ENCODE measurements around the gene MILR1. TPM values are rescaled to one million over a fixed set of nuclear protein-coding genes. Genes with fewer than 3 reads are reported as not detected.
A peak's percentile ranks its signal among the peaks of the same experiment; 100 is the strongest.

The MILR1 gene
- total and polyA plus RNA-seq, 7 experiments from 2014 or later = 1.1 to 17.9 (median 1.6) TPM; not detected in 2

DNA sequence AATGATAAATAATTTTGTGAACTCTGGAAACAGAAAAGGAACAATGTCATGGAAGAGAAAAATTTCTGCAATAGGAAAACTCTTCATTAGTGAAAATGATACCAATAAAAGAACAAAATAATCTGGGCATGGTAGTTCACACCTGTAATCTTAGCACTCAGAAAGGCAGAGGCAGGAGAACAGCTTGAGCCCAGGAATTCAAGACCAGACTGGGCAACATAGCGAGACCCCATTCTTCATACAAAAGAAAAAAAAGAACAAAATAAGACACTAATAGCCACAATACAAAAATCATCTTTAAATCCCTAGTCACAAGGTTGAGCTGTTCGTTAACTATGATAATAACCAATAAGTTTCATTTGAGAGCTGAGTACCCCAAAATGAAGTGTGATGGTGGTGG lies 39.4 kb downstream of the MILR1 start:
- CTCF ChIA-PET = interaction anchor here (5.7 kb wide), 1 partner anchor 68 kb away, joined by 131 read pairs; no protein-coding TSS in a partner anchor

DNA sequence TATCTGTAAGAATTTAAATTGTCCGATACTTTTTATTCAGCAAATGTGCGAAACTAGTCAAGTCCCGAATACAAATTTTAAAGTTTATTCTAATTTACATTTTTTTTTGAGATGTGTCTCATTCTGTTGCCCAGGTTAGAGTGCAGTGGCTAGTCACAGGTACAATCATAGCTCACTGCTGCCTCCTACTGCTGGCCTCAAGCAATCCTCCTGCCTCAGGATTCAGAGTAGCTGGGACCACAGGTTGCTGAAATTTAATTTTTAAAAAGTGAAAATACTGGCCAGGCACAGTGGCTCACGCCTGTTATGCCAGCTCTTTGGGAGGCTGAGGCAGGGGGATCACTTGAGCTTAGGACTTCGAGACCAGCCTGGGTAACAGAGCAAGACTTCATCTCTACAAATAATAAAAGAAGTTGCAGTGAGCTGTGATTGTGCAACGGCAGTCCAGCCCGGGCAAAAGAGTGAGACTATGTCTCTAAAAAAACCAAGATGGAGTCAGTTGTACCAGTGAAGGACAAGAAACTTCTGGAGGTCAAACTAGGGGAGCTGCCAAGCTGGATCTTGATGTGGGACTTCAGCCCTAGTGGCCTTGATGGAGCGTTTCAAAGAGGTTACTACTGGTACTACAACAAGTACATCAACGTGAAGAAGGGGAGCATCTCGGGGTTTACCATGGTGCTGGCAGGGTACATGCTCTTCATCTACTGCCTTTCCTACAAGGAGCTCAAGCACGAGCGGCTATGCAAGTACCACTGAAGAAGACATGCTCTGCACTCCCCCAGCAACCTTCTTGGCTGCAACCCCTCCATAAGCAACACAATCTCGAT lies 42.3 kb downstream of the MILR1 start:
- ChIA-PET POLR2A (interaction anchor here (0.6 to 4.8 kb wide), 5 partner anchors 11 to 71 kb away, joined by 3 to 75 read pairs (median 7); partner anchors contain the start of genes CEP95, DDX5 and MILR1), CTCF (interaction anchor here (0.6 to 5.7 kb wide), 13 partner anchors 8 to 190 kb away, joined by 3 to 131 read pairs (median 4); no protein-coding TSS in a partner anchor)
- Histone ChIP-seq H3K9me3 (ENCODE audit: control insufficient read depth in 2 of 3, low read length in 3 of 3) (no peaks in the 10 kb centered on the region), H3K27me3 (ENCODE audit: control insufficient read depth in 2 of 2, insufficient read depth in 2 of 2, low read length in 2 of 2) (no peaks in the 10 kb centered on the region), H3K27ac (ENCODE audit: low read depth, low read length) (no peak overlapping the region), H3K4me1 (ENCODE audit: control insufficient read depth in 2 of 2, insufficient read depth in 2 of 2, low read length in 2 of 2) (peaks cover 12 to 15% of the 10 kb centered on the region in 2 donors), H3K4me3 (ENCODE audit: low read length) (no peak overlapping the region), H3K36me3 (ENCODE audit: control insufficient read depth in 2 of 3, insufficient read depth in 3 of 3, low read length in 3 of 3) (peaks cover 7 to 25% (median 9%) of the 10 kb centered on the region in 3 experiments)
- Mint-ChIP-seq H3K27ac (no peak overlapping the region), H3K36me3 (peaks cover 5 to 26% (median 22%) of the 10 kb centered on the region in 5 donors), H3K4me3 (peak overlapping the region in 1 of 10 donors; percentile 14), H3K4me1 (peaks cover 19 to 40% (median 28%) of the 10 kb centered on the region in 7 donors), H3K27me3 (no peaks in the 10 kb centered on the region), H3K9me3 (peaks cover 0 to 4% (median 0%) of the 10 kb centered on the region in 11 donors)
- intact Hi-C loops (cut with micrococcal nuclease) = loop anchor here (1.0 to 5.0 kb wide), 5 partner anchors 67 to 184 kb away; no protein-coding TSS in a partner anchor
- DNase-seq = peak in 7 of 9 donors; percentile 35 to 56 (median 44)
- peak; percentile 82 for ATAC-seq

More for the DNA sequence above, 39.4 kb downstream of the MILR1 start:
- H3K36me3 ChIP-seq (ENCODE audit: control insufficient read depth in 2 of 3, insufficient read depth in 3 of 3, low read length in 3 of 3) = peaks cover 9 to 41% (median 15%) of the 10 kb centered on the region in 3 experiments
- H3K27ac Mint-ChIP-seq = no peak overlapping the region
- no peaks in the 10 kb centered on the region for H3K9me3 ChIP-seq (ENCODE audit: control insufficient read depth in 2 of 3, low read length in 3 of 3)
- H3K27me3 ChIP-seq (ENCODE audit: control insufficient read depth in 2 of 2, insufficient read depth in 2 of 2, low read length in 2 of 2) = no peaks in the 10 kb centered on the region
- H3K36me3 Mint-ChIP-seq = peaks cover 9 to 43% (median 37%) of the 10 kb centered on the region in 5 donors
- no peaks in the 10 kb centered on the region for H3K9me3 Mint-ChIP-seq
- ATAC-seq (no peak), DNase-seq (no peak)
- intact Hi-C loops (cut with micrococcal nuclease) = no loop called here
- H3K27me3 Mint-ChIP-seq = no peaks in the 10 kb centered on the region
- no peak overlapping the region for H3K4me3 ChIP-seq (ENCODE audit: low read length)
- no peak overlapping the region for H3K27ac ChIP-seq (ENCODE audit: low read depth, low read length)
- POLR2A ChIA-PET = interaction anchor here (1.0 kb wide), 1 partner anchor 16 kb away, joined by 3 read pairs; no protein-coding TSS in a partner anchor
- peaks cover 7 to 30% (median 20%) of the 10 kb centered on the region in 7 donors for H3K4me1 Mint-ChIP-seq
- no peak overlapping the region for H3K4me3 Mint-ChIP-seq
- H3K4me1 ChIP-seq (ENCODE audit: control insufficient read depth in 2 of 2, insufficient read depth in 2 of 2, low read length in 2 of 2) = peaks cover 0 to 3% of the 10 kb centered on the region in 2 donors

DNA sequence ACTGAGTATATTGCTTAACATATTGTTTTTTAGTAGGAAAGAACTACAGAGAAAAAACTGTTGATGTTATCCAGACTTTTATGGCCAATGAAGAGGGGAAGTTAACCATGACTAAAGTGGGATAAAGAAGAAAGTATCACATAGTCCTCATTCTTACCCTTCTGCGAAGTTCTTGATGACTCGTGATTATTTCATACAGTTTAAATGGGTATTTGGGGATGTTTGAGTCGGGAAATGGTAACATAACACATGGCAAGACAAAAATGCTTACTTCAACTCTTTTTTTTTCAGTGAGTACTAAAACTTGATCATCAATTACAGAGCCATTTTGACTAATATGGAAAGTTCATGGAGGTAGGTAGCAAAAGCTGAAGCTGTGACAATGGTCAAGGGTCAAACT lies 43.1 kb downstream of the MILR1 start:
- Mint-ChIP-seq H3K4me1 (peaks cover 25 to 47% (median 35%) of the 10 kb centered on the region in 7 donors), H3K27ac (no peak overlapping the region), H3K4me3 (no peak overlapping the region), H3K27me3 (no peaks in the 10 kb centered on the region), H3K36me3 (peaks cover 8 to 26% (median 24%) of the 10 kb centered on the region in 5 donors), H3K9me3 (peaks cover 0 to 11% (median 0%) of the 10 kb centered on the region in 11 donors)
- Histone ChIP-seq H3K4me1 (ENCODE audit: control insufficient read depth in 2 of 2, insufficient read depth in 2 of 2, low read length in 2 of 2) (peaks cover 12 to 15% of the 10 kb centered on the region in 2 donors), H3K36me3 (ENCODE audit: control insufficient read depth in 2 of 3, insufficient read depth in 3 of 3, low read length in 3 of 3) (peaks cover 7 to 25% (median 9%) of the 10 kb centered on the region in 3 experiments), H3K27me3 (ENCODE audit: control insufficient read depth in 2 of 2, insufficient read depth in 2 of 2, low read length in 2 of 2) (no peaks in the 10 kb centered on the region), H3K27ac (ENCODE audit: low read depth, low read length) (no peak overlapping the region), H3K4me3 (ENCODE audit: low read length) (no peak overlapping the region), H3K9me3 (ENCODE audit: control insufficient read depth in 2 of 3, low read length in 3 of 3) (no peaks in the 10 kb centered on the region)
- DNase-seq = no peak
- ChIA-PET POLR2A (interaction anchor here (0.6 to 4.8 kb wide), 7 partner anchors 10 to 104 kb away, joined by 3 to 75 read pairs (median 3); partner anchors contain the start of genes CEP95 and DDX5), CTCF (interaction anchor here (0.7 to 5.7 kb wide), 11 partner anchors 9 to 203 kb away, joined by 3 to 131 read pairs (median 4); partner anchors contain the start of genes CEP95 and DDX5)
- no peak for ATAC-seq
- intact Hi-C loops (cut with micrococcal nuclease) = loop anchor here (1.0 to 5.0 kb wide), 6 partner anchors 15 to 185 kb away; partner anchors contain the start of genes CEP95 (in 1 of the 2) and DDX5 (in 1 of the 2)

DNA sequence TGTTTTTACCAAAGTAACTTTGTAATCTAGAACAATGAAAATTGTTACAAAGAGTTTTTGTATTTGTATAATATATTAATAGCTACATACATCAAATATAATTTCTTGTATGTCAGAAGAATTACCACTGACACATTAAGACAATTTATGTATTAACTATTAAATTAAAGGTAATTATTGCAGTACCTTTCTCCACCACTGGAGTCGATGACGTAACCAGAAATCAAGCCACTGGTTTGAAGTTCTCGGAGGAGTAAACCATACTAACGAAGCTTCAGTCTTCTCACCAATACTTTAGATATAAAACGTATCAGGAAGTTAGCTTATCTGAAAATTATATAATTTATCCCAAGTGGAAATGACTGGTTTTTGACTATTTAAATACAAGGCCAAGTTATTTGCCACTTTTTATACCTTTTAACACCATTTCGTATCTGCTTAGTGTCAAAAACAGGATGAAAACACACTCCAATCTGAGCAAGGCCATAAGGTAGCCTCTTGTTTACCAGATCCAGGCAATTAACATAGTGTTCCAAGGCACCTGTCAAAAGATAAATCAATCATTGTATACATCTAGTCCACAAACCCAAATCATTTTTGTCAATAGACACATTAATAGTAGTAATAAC lies 43.7 kb downstream of the MILR1 start:
- Histone ChIP-seq H3K4me1 (ENCODE audit: control insufficient read depth in 2 of 2, insufficient read depth in 2 of 2, low read length in 2 of 2) (peaks cover 16 to 20% of the 10 kb centered on the region in 2 donors), H3K27me3 (ENCODE audit: control insufficient read depth in 2 of 2, insufficient read depth in 2 of 2, low read length in 2 of 2) (no peaks in the 10 kb centered on the region), H3K27ac (ENCODE audit: low read depth, low read length) (no peak overlapping the region), H3K4me3 (ENCODE audit: low read length) (no peak overlapping the region), H3K36me3 (ENCODE audit: control insufficient read depth in 2 of 3, insufficient read depth in 3 of 3, low read length in 3 of 3) (peaks cover 7 to 25% (median 9%) of the 10 kb centered on the region in 3 experiments), H3K9me3 (ENCODE audit: control insufficient read depth in 2 of 3, low read length in 3 of 3) (no peaks in the 10 kb centered on the region)
- peaks cover 8 to 26% (median 24%) of the 10 kb centered on the region in 5 donors for H3K36me3 Mint-ChIP-seq
- H3K27me3 Mint-ChIP-seq = no peaks in the 10 kb centered on the region
- peaks cover 0 to 17% (median 0%) of the 10 kb centered on the region in 11 donors for H3K9me3 Mint-ChIP-seq
- H3K4me3 Mint-ChIP-seq = peak overlapping the region in 2 of 10 donors; percentile 34 to 35
- ChIA-PET CTCF (interaction anchor here (0.7 to 5.7 kb wide), 6 partner anchors 10 to 203 kb away, joined by 3 to 131 read pairs (median 4); partner anchors contain the start of genes CEP95 and DDX5), POLR2A (interaction anchor here (0.6 to 4.8 kb wide), 7 partner anchors 9 to 104 kb away, joined by 3 to 75 read pairs (median 3); partner anchors contain the start of genes CEP95 and DDX5)
- peaks cover 31 to 53% (median 41%) of the 10 kb centered on the region in 7 donors for H3K4me1 Mint-ChIP-seq
- intact Hi-C loops (cut with micrococcal nuclease) = loop anchor here (2.0 to 5.0 kb wide), 3 partner anchors 14 to 185 kb away; partner anchors contain the start of genes CEP95 (in 1 of the 2) and DDX5 (in 1 of the 2)
- peak in 6 of 9 donors; percentile 31 to 53 (median 40) for DNase-seq
- H3K27ac Mint-ChIP-seq = peak overlapping the region in 4 of 9 donors; percentile 45 to 69 (median 60)
- no peak for ATAC-seq

DNA sequence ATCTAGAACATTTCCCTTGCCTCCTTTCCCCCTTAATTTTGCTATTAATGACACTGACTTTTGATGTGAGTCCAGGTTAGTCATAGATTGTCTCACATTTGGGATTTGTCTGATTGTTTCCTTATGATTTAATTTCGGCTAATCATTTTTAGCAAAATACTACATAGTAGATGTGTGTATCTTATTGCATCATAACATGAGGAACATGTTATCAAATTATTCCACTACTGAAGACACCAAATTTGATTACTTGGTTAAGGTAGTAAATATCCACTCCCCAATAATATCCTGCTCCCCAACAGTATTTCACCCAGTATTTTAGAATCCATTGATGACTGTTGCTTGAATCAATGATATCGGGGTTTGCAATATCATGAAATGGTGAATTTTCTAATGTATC lies 45.2 kb downstream of the MILR1 start:
- Mint-ChIP-seq H3K9me3 (peaks cover 0 to 26% (median 0%) of the 10 kb centered on the region in 11 donors), H3K36me3 (peaks cover 12 to 26% (median 20%) of the 10 kb centered on the region in 5 donors), H3K4me3 (peak overlapping the region in 9 of 10 donors; percentile 0 to 99 (median 76)), H3K27ac (peak overlapping the region in 5 of 9 donors; percentile 3 to 72 (median 36)), H3K27me3 (no peaks in the 10 kb centered on the region), H3K4me1 (peaks cover 39 to 67% (median 55%) of the 10 kb centered on the region in 7 donors)
- ATAC-seq = no peak
- intact Hi-C loops (cut with micrococcal nuclease) = loop anchor here (5.0 kb wide), 2 partner anchors 172 to 187 kb away; no protein-coding TSS in a partner anchor
- ChIA-PET POLR2A (interaction anchor here (0.6 to 5.7 kb wide), 2 partner anchors 11 to 289 kb away, joined by 3 to 224 read pairs; partner anchors contain the start of genes CEP95 and DDX5), CTCF (no interaction called here)
- H3K27me3 ChIP-seq (ENCODE audit: control insufficient read depth in 2 of 2, insufficient read depth in 2 of 2, low read length in 2 of 2) = no peaks in the 10 kb centered on the region
- H3K36me3 ChIP-seq (ENCODE audit: control insufficient read depth in 2 of 3, insufficient read depth in 3 of 3, low read length in 3 of 3) = peaks cover 12 to 32% (median 14%) of the 10 kb centered on the region in 3 experiments
- no peak overlapping the region for H3K27ac ChIP-seq (ENCODE audit: low read depth, low read length)
- no peak for DNase-seq
- peaks cover 18 to 23% of the 10 kb centered on the region in 2 donors for H3K4me1 ChIP-seq (ENCODE audit: control insufficient read depth in 2 of 2, insufficient read depth in 2 of 2, low read length in 2 of 2)
- H3K9me3 ChIP-seq (ENCODE audit: control insufficient read depth in 2 of 3, low read length in 3 of 3) = no peaks in the 10 kb centered on the region
- no peak overlapping the region for H3K4me3 ChIP-seq (ENCODE audit: low read length)

All from naive thymus-derived CD4-positive, alpha-beta T cell (primary cell).